GM18873 (cell line): ENCODE results near the gene ZNF148.

Source experiments
- ATAC-seq: cut with Tn5 transposase; IDR thresholded peaks from one replicate; pipeline ENCODE4 v1.9.1; 2021; ENCODE audit warnings: mild to moderate bottlenecking, moderate library complexity, moderate number of reproducible peaks; ENCODE audit not compliant: unreplicated experiment, low FRiP score

The ZNF148 gene

GRCh38 chr3:125200731-125201139 lies 174.4 kb downstream of the ZNF148 start:
- ATAC-seq, result peak; percentile 64

GRCh38 chr3:125194849-125195601 lies 180.1 kb downstream of the ZNF148 start:
- no peak for ATAC-seq

- no peak for ATAC-seq
These were observed 180.9 kb downstream of the ZNF148 start for GRCh38 chr3:125194061-125194848.

- ATAC-seq, result peak; percentile 65
These were observed 182.7 kb downstream of the ZNF148 start for GRCh38 chr3:125192190-125193035.

GRCh38 chr3:125191730-125192129 lies 183.4 kb downstream of the ZNF148 start:
- peak; percentile 14 for ATAC-seq

GRCh38 chr3:125191256-125191655 lies 183.9 kb downstream of the ZNF148 start:
- no peak for ATAC-seq

GRCh38 chr3:125190786-125191185 lies 184.3 kb downstream of the ZNF148 start:
- no peak for ATAC-seq

- ATAC-seq, result no peak
These were observed 185.6 kb downstream of the ZNF148 start for GRCh38 chr3:125189378-125190165.

GRCh38 chr3:125188955-125189354 lies 186.2 kb downstream of the ZNF148 start:
- ATAC-seq, result no peak

- ATAC-seq, result no peak
These were observed 187.6 kb downstream of the ZNF148 start for GRCh38 chr3:125187599-125187910.

- no peak for ATAC-seq
These were observed 188.1 kb downstream of the ZNF148 start for GRCh38 chr3:125186800-125187598.

- ATAC-seq, result no peak
These were observed 188.8 kb downstream of the ZNF148 start for GRCh38 chr3:125186261-125186787.

GRCh38 chr3:125185805-125186204 lies 189.3 kb downstream of the ZNF148 start:
- no peak for ATAC-seq

GRCh38 chr3:125179884-125180240 lies 195.3 kb downstream of the ZNF148 start:
- no peak for ATAC-seq

GRCh38 chr3:125179143-125179883 lies 195.8 kb downstream of the ZNF148 start:
- no peak for ATAC-seq

- ATAC-seq, result no peak
These were observed 197.4 kb downstream of the ZNF148 start for GRCh38 chr3:125177746-125178145.
